Activated T-helper 1 cell treated with anti-CD3 and anti-CD28 coated beads, Interleukin-12 subunit alpha, Interleukin-12 subunit beta, Interleukin-2, Interleukin-4 antibody, amounts not matched to agents 30 ng/mL and 10 ng/mL and 1 ng/mL, durations not matched to agents 14 hours and 24 hours and 36 hours (primary cell): ENCODE data around the gene CACNG7. TPM values are rescaled to one million over a fixed set of nuclear protein-coding genes. Genes with fewer than 3 reads are reported as not detected.

Source experiments
- DNase-seq: peaks from one replicate; pipeline ENCODE4 v3.0.0; 2021; ENCODE audit warnings: low spot score
- H3K27ac Mint-ChIP-seq: one replicate; pipeline ENCODE4 v1.8.0; 2021; ENCODE audit warnings: mild to moderate bottlenecking, mixed read lengths
- H3K27me3 Mint-ChIP-seq: one replicate; pipeline ENCODE4 v1.8.0; 2022; ENCODE audit warnings: mild to moderate bottlenecking, moderate library complexity, mixed read lengths; ENCODE audit not compliant: insufficient read depth
- H3K36me3 Mint-ChIP-seq: one replicate; pipeline ENCODE4 v1.8.0; 2021; ENCODE audit warnings: low read depth, mixed read lengths
- H3K4me1 Mint-ChIP-seq: one replicate; pipeline ENCODE4 v1.8.0; 2021; ENCODE audit warnings: low read depth, mixed read lengths
- H3K4me3 Mint-ChIP-seq: one replicate; pipeline ENCODE4 v1.8.0; 2021; ENCODE audit warnings: mild to moderate bottlenecking, moderate library complexity, mixed read lengths
- H3K9me3 Mint-ChIP-seq: one replicate; pipeline ENCODE4 v1.8.0; 2021; ENCODE audit warnings: mixed read lengths
- intact Hi-C: fragments of 100-400 bp; cut with micrococcal nuclease; formaldehyde crosslinking; loops from one replicate; pipeline ENCODE4 v1.15.1; 2024
- total RNA-seq: library from RNA; stranded (reverse); gene quantifications from 2 replicates; pipeline ENCODE4 v1.2.3, GENCODE V29; 2022

The CACNG7 gene
- total RNA-seq, 1 donor from 2014 or later, result not detected

DNA sequence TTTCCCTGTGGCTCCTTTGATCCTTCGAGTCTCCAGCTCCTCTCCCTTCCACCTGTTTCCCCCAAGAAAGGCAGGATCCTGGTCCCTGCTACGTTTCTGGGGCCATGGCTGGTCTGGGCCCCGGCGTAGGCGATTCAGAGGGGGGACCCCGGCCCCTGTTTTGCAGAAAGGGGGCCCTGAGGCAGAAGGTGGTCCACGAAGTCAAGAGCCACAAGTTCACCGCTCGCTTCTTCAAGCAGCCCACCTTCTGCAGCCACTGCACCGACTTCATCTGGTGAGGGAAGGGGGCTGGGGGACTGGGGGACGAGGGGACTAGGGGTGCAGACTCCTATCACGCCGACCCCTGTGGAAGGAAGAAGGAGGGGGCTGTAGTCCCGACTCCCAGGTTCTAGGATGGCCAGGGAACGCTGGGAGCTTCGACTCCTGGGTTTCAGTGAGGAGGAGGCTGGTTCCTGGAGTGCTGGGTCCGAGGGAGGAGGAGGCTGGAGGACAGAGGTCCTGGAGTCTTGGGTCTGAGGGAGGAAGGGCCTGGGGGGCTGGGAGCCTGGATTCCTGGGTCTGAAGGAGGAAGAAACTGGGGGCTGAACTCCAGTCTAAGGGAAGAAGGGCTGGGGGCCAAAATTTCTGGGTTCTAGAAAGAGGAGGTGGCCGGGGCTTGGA, 26.6 kb upstream of the CACNG7 start:
- no peak overlapping the region for H3K27ac Mint-ChIP-seq
- peak overlapping the region; percentile 50 for H3K4me3 Mint-ChIP-seq
- no peak for DNase-seq
- H3K27me3 Mint-ChIP-seq, result peaks cover 27% of the 10 kb centered on the region
- no peaks in the 10 kb centered on the region for H3K9me3 Mint-ChIP-seq
- H3K4me1 Mint-ChIP-seq, result peaks cover 14% of the 10 kb centered on the region
- peaks cover 3% of the 10 kb centered on the region for H3K36me3 Mint-ChIP-seq
- intact Hi-C loops, result loop anchor here (1.0 kb wide), 1 partner anchor 40 kb away; no protein-coding TSS in a partner anchor

DNA sequence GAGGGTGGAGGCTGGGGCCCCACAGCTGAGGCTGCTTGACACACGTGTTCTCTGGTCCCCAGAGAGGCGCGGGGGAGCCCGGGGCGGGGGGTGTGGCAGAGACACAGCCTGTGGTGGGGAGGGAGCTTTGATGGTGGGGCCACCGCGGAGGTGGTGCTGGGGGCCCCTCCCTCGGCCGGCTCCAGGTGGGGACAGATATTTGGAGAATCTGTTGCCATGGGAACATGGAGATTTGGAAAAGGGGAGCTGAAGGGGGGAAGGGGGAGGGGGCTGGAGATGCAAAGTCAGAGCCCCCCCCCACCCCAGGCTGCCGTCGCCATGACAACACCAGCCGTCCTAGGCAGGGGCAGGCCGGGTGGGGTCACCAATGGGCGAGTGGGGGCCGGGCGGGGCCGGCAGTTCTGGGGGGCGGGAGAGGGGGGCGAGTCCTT, 25.8 kb upstream of the CACNG7 start:
- DNase-seq, result no peak
- H3K36me3 Mint-ChIP-seq, result peaks cover 3% of the 10 kb centered on the region
- H3K4me3 Mint-ChIP-seq, result no peak overlapping the region
- H3K27me3 Mint-ChIP-seq, result peaks cover 27% of the 10 kb centered on the region
- H3K27ac Mint-ChIP-seq, result no peak overlapping the region
- intact Hi-C loops, result no loop called here
- no peaks in the 10 kb centered on the region for H3K9me3 Mint-ChIP-seq
- peaks cover 11% of the 10 kb centered on the region for H3K4me1 Mint-ChIP-seq

GRCh38 chr19:53883741-53884140, 25.3 kb upstream of the CACNG7 start:
- Mint-ChIP-seq H3K4me1 (peaks cover 10% of the 10 kb centered on the region), H3K27me3 (peaks cover 27% of the 10 kb centered on the region), H3K9me3 (no peaks in the 10 kb centered on the region), H3K4me3 (no peak overlapping the region), H3K27ac (no peak overlapping the region), H3K36me3 (peaks cover 3% of the 10 kb centered on the region)
- intact Hi-C loops, result no loop called here
- DNase-seq, result no peak

DNA sequence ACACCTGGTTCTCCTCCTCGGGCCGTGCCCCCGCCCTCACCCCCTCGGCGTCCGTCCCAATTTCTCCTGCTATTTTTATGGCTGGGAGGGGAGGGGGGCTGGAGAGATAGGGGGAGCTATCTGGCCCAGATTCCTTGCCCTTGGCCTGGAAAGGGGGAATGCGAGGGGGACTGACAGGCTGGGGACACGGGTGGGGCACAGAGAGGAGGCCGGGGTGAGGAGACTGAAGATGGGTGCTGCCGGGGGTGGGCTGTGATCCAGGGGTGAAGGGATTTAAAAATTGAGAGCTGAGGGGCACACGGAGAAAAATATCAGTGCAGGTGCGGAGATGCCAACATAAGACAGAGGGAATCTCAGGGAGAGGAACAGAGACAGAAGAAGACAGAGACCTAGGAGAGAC, 24.8 kb upstream of the CACNG7 start:
- Mint-ChIP-seq H3K27me3 (peaks cover 27% of the 10 kb centered on the region), H3K36me3 (peaks cover 3% of the 10 kb centered on the region)
- intact Hi-C loops, result no loop called here

DNA sequence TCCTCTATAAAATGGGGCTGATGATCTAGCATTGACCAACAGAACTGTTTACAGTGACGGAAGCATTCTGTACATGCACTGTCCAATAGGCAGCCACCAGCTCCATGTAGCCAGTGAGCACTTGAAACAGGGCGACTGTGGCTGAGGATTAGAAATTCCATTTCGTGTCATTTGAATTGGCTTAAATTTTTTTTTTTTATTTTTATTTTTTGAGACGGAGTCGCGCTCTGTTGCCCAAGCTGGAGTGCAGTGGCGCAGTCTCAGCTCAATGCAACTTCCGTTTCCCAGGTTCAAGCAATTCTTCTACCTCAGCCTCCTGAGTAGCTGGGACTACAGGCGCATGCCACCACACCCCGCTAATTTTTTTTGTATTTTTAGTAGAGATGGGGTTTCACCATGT, 24.0 kb upstream of the CACNG7 start:
- peaks cover 27% of the 10 kb centered on the region for H3K27me3 Mint-ChIP-seq
- no peak overlapping the region for H3K4me3 Mint-ChIP-seq

More for the DNA sequence above, 24.8 kb upstream of the CACNG7 start:
- Mint-ChIP-seq H3K4me1 (peaks cover 5% of the 10 kb centered on the region), H3K4me3 (no peak overlapping the region), H3K9me3 (no peaks in the 10 kb centered on the region), H3K27ac (no peak overlapping the region)
- DNase-seq, result no peak

DNA sequence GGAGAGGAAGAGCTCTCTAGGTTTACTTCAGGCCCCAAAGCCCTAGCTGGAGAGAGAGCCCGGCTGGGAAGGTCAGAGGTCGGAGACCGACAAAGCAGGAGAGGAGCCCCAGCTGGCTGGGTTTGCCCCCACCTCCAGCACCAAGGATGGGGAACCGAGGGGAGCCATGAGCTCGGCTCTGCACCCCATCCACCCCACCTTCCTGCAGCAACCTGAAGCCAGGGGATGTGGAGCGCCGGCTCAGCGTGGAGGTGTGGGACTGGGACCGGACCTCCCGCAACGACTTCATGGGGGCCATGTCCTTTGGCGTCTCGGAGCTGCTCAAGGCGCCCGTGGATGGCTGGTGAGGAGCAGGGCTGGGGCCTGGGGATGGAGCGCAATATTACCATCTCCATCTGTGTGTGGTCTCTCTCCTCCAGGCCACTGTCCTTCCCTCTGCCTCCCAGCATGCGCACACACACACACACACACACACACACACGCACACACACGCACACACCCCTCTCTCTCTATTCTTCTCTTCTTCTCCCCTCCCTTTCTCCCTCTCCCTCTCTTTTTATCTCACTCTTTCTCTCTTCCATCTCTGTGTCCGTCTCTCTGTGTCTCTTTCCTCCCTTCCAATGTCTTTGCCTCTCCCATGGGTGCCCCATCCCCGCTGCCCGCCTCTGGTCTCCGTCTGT, 16.6 kb upstream of the CACNG7 start:
- H3K36me3 Mint-ChIP-seq, result no peaks in the 10 kb centered on the region
- no peak overlapping the region for H3K4me3 Mint-ChIP-seq
- H3K9me3 Mint-ChIP-seq, result no peaks in the 10 kb centered on the region
- no peak overlapping the region for H3K27ac Mint-ChIP-seq
- H3K4me1 Mint-ChIP-seq, result peaks cover 5% of the 10 kb centered on the region
- peaks cover 12% of the 10 kb centered on the region for H3K27me3 Mint-ChIP-seq
- intact Hi-C loops, result no loop called here
- DNase-seq, result no peak

More for the DNA sequence above, 24.0 kb upstream of the CACNG7 start:
- no peak overlapping the region for H3K27ac Mint-ChIP-seq
- H3K9me3 Mint-ChIP-seq, result no peaks in the 10 kb centered on the region
- peaks cover 3% of the 10 kb centered on the region for H3K36me3 Mint-ChIP-seq
- DNase-seq, result no peak
- intact Hi-C loops, result no loop called here
- peaks cover 8% of the 10 kb centered on the region for H3K4me1 Mint-ChIP-seq

DNA sequence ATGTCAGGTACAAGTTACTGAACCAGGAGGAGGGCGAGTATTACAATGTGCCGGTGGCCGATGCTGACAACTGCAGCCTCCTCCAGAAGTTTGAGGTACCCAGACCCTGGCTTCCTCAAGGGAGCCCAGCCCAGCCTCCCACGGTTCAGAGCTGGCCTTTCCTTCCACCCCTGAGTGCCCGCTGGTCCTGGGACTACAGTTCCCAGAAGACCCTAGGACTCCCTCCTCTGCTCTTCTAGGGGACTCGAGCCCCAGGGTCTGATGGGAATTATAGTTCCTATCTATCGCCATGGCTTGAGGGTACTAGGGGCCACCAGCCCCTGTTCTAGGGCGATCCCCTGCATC, 16.1 kb upstream of the CACNG7 start:
- no peak overlapping the region for H3K4me3 Mint-ChIP-seq
- peaks cover 12% of the 10 kb centered on the region for H3K27me3 Mint-ChIP-seq
- no peak for DNase-seq
- H3K9me3 Mint-ChIP-seq, result no peaks in the 10 kb centered on the region
- intact Hi-C loops, result no loop called here
- H3K4me1 Mint-ChIP-seq, result peaks cover 5% of the 10 kb centered on the region
- H3K27ac Mint-ChIP-seq, result no peak overlapping the region
- no peaks in the 10 kb centered on the region for H3K36me3 Mint-ChIP-seq

DNA sequence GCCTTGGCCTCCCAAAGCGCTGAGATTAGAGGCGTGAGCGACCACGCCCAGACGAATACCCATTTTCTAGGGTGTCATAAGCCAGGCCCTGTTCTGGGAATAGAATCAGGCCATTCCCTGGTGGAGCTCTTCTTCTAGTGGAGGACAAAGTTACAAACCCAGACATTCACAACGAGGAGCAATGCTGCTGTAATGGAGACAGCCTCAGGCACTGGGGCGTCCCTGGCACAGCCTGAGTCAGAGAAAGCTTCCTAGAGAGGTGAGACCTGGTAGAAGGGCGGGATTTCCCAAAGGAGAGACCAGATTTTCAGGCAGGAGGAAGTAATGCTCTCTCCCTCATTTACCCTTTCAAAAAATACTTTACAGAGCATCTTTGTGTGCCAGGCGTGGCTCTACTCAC, 14.4 kb upstream of the CACNG7 start:
- Mint-ChIP-seq H3K27me3 (peaks cover 14% of the 10 kb centered on the region), H3K4me3 (no peak overlapping the region), H3K27ac (no peak overlapping the region), H3K4me1 (peaks cover 5% of the 10 kb centered on the region), H3K9me3 (no peaks in the 10 kb centered on the region), H3K36me3 (no peaks in the 10 kb centered on the region)
- intact Hi-C loops, result loop anchor here (5.0 kb wide), 1 partner anchor 813 kb away; no protein-coding TSS in a partner anchor
- no peak for DNase-seq

DNA sequence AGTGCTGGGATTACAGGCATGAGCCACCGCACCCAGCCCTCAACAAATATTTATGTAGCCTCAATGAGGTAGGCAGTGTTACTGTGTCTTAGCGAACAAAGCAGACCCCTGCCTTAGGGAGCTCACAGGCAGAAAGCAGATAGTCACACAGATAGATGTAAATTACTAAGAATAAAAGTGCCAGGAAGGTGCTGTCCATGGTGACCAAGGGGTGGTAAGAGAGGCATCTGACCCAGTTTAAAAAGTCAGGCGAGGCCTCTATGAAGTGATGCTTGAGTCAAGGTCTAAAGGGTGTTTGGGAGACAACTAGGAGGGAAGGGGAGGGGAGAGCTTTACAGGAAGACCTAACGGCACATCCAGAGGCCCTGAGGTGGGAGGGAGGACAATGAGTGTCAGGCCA, 12.4 kb upstream of the CACNG7 start:
- intact Hi-C loops, result loop anchor here (5.0 kb wide), 1 partner anchor 811 kb away; no protein-coding TSS in a partner anchor
- H3K9me3 Mint-ChIP-seq, result no peaks in the 10 kb centered on the region
- H3K27ac Mint-ChIP-seq, result no peak overlapping the region
- H3K4me1 Mint-ChIP-seq, result no peaks in the 10 kb centered on the region
- no peak overlapping the region for H3K4me3 Mint-ChIP-seq
- DNase-seq, result no peak
- H3K36me3 Mint-ChIP-seq, result no peaks in the 10 kb centered on the region
- H3K27me3 Mint-ChIP-seq, result peaks cover 10% of the 10 kb centered on the region

DNA sequence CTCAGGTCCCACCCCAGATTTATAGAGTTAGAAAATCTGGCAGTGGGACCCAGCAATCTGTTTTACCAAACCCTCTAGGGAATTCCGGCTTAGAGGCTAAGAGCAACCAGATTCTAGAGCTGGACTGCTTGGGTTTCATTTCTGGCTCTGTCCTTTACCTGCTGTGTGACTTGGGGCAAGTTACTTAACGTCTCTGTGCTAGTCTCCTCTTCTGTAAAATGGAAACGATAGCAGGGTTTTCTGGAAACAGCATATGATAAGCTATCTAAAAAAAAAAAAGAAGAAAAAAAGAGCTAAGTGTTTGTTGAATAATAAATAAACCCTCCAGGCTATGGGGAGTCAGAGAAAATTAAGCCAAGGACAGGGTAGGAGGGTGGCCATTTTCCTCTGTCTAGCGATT, 11.6 kb upstream of the CACNG7 start:
- intact Hi-C loops, result loop anchor here (5.0 kb wide), 1 partner anchor 810 kb away; no protein-coding TSS in a partner anchor
- Mint-ChIP-seq H3K27me3 (peaks cover 8% of the 10 kb centered on the region), H3K36me3 (no peaks in the 10 kb centered on the region), H3K4me1 (no peaks in the 10 kb centered on the region), H3K9me3 (no peaks in the 10 kb centered on the region), H3K27ac (no peak overlapping the region), H3K4me3 (no peak overlapping the region)
- DNase-seq, result no peak

- Mint-ChIP-seq H3K9me3 (no peaks in the 10 kb centered on the region), H3K27ac (no peak overlapping the region), H3K4me3 (no peak overlapping the region), H3K4me1 (no peaks in the 10 kb centered on the region), H3K27me3 (peaks cover 6% of the 10 kb centered on the region), H3K36me3 (no peaks in the 10 kb centered on the region)
- no peak for DNase-seq
- intact Hi-C loops, result loop anchor here (5.0 kb wide), 1 partner anchor 809 kb away; no protein-coding TSS in a partner anchor
Observed at GRCh38 chr19:53898166-53898565, 10.9 kb upstream of the CACNG7 start.

- no peaks in the 10 kb centered on the region for H3K36me3 Mint-ChIP-seq
- no peaks in the 10 kb centered on the region for H3K4me1 Mint-ChIP-seq
- no peak overlapping the region for H3K4me3 Mint-ChIP-seq
- no peak overlapping the region for H3K27ac Mint-ChIP-seq
- H3K27me3 Mint-ChIP-seq, result peaks cover 6% of the 10 kb centered on the region
- no peak for DNase-seq
- no peaks in the 10 kb centered on the region for H3K9me3 Mint-ChIP-seq
- intact Hi-C loops, result loop anchor here (5.0 kb wide), 1 partner anchor 809 kb away; no protein-coding TSS in a partner anchor
Observed at GRCh38 chr19:53898636-53899341, 10.3 kb upstream of the CACNG7 start.
